Urothelium cell line (cell line): ENCODE results near the gene HJURP.

Source experiments
- DNase-seq: peaks from one replicate; pipeline ENCODE4 v3.0.0; 2011; ENCODE audit warnings: low spot score, mixed read lengths
- FAIRE-seq: peaks from 2 replicates; lab custom pipeline; 2011; peaks lifted over from hg19 to GRCh38; lab: Jason Lieb, UNC

HJURP gene

GRCh38 chr2:233795735-233796171 is 58.6 kb downstream of the HJURP start:
- FAIRE-seq, result no peak
- DNase-seq, result no peak

- FAIRE-seq (no peak), DNase-seq (no peak)
These were observed 60.1 kb downstream of the HJURP start for GRCh38 chr2:233794128-233794658.

GRCh38 chr2:233793465-233794127 is 60.7 kb downstream of the HJURP start:
- FAIRE-seq, result no peak
- no peak for DNase-seq

GRCh38 chr2:233792720-233793119 is 61.6 kb downstream of the HJURP start:
- no peak for DNase-seq
- no peak for FAIRE-seq

- no peak for FAIRE-seq
These were observed 62.4 kb downstream of the HJURP start for GRCh38 chr2:233791883-233792329.

GRCh38 chr2:233791151-233791882 is 63.0 kb downstream of the HJURP start:
- DNase-seq (no peak), FAIRE-seq (no peak)

More at GRCh38 chr2:233791883-233792329, 62.4 kb downstream of the HJURP start:
- no peak for DNase-seq

GRCh38 chr2:233789554-233789953 is 64.8 kb downstream of the HJURP start:
- FAIRE-seq, result no peak
- DNase-seq, result no peak
